ENCODE data around the gene MACROD2. TPM values are rescaled to one million over a fixed set of nuclear protein-coding genes. Genes with fewer than 3 reads are reported as not detected.

Gene MACROD2
- total RNA-seq, 4 donors from 2014 or later = 4.0 to 14.1 (median 10.4) TPM

GRCh38 chr20:14051454-14051853, 56.1 kb downstream of the MACROD2 start:
- Histone ChIP-seq H3K9me3 (no peaks in the 10 kb centered on the region), H3K4me3 (no peak overlapping the region), H3K27me3 (no peaks in the 10 kb centered on the region), H3K27ac (no peak overlapping the region), H3K36me3 (no peaks in the 10 kb centered on the region), H3K4me1 (peaks cover 0 to 8% (median 2%) of the 10 kb centered on the region in 4 donors)
- WGBS, 2 donors = 86 to 87% methylated on average over 1 of the region's 1 CpG
- no peak for DNase-seq (ENCODE audit: low spot score in 2 of 2)
- TF ChIP-seq POLR2A (IDR thresholded peaks at IDR 0.05) = no peak
- no peak for TF ChIP-seq CTCF (IDR thresholded peaks at IDR 0.05)
- TF ChIP-seq EP300 (IDR thresholded peaks at IDR 0.05) = no peak

- peak in 1 of 2 donors; percentile 75 for DNase-seq (ENCODE audit: low spot score in 2 of 2)
- H3K9me3 ChIP-seq = no peaks in the 10 kb centered on the region
- WGBS, 2 donors = 0 to 2% methylated on average over 4 of the region's 4 CpGs
These were observed 59.9 kb downstream of the MACROD2 start for GRCh38 chr20:14055127-14055742.

GRCh38 chr20:14062171-14062570, 66.9 kb downstream of the MACROD2 start:
- no peaks in the 10 kb centered on the region for H3K4me1 ChIP-seq
- H3K27me3 ChIP-seq = no peaks in the 10 kb centered on the region
- H3K27ac ChIP-seq = no peak overlapping the region
- DNase-seq (ENCODE audit: low spot score in 2 of 2) = no peak
- H3K36me3 ChIP-seq = no peaks in the 10 kb centered on the region
- TF ChIP-seq EP300 (IDR thresholded peaks at IDR 0.05) (peak in 1 of 2 donors; percentile 10), CTCF (IDR thresholded peaks at IDR 0.05) (no peak), POLR2A (IDR thresholded peaks at IDR 0.05) (no peak)
- WGBS, 2 donors = 51 to 57% methylated on average over 2 of the region's 2 CpGs
- no peak overlapping the region for H3K4me3 ChIP-seq
- no peaks in the 10 kb centered on the region for H3K9me3 ChIP-seq

More at GRCh38 chr20:14055127-14055742, 59.9 kb downstream of the MACROD2 start:
- Histone ChIP-seq H3K36me3 (no peaks in the 10 kb centered on the region), H3K4me3 (no peak overlapping the region), H3K4me1 (peaks cover 0 to 8% (median 2%) of the 10 kb centered on the region in 4 donors), H3K27ac (no peak overlapping the region), H3K27me3 (no peaks in the 10 kb centered on the region)
- peak; percentile 36 to 59 (median 53) for TF ChIP-seq CTCF (IDR thresholded peaks at IDR 0.05)
- TF ChIP-seq EP300 (IDR thresholded peaks at IDR 0.05) = no peak
- no peak for TF ChIP-seq POLR2A (IDR thresholded peaks at IDR 0.05)

- H3K27me3 ChIP-seq = no peaks in the 10 kb centered on the region
- DNase-seq (ENCODE audit: low spot score in 2 of 2) = no peak
- no peaks in the 10 kb centered on the region for H3K9me3 ChIP-seq
- WGBS, 2 donors = 31 to 35% methylated on average over 1 of the region's 1 CpG
- no peak overlapping the region for H3K27ac ChIP-seq
- TF ChIP-seq CTCF (IDR thresholded peaks at IDR 0.05) (no peak), EP300 (IDR thresholded peaks at IDR 0.05) (no peak), POLR2A (IDR thresholded peaks at IDR 0.05) (no peak)
- H3K4me1 ChIP-seq = no peaks in the 10 kb centered on the region
- no peak overlapping the region for H3K4me3 ChIP-seq
- H3K36me3 ChIP-seq = no peaks in the 10 kb centered on the region
These were observed 67.5 kb downstream of the MACROD2 start for GRCh38 chr20:14062786-14063185.

- DNase-seq (ENCODE audit: low spot score in 2 of 2) = no peak
- no peak overlapping the region for H3K27ac ChIP-seq
- no peak overlapping the region for H3K4me3 ChIP-seq
- H3K36me3 ChIP-seq = no peaks in the 10 kb centered on the region
- no peaks in the 10 kb centered on the region for H3K27me3 ChIP-seq
- no peaks in the 10 kb centered on the region for H3K9me3 ChIP-seq
- H3K4me1 ChIP-seq = no peaks in the 10 kb centered on the region
- WGBS, 2 donors = 84 to 87% methylated on average over 3 of the region's 3 CpGs
- TF ChIP-seq CTCF (IDR thresholded peaks at IDR 0.05) (no peak), EP300 (IDR thresholded peaks at IDR 0.05) (no peak), POLR2A (IDR thresholded peaks at IDR 0.05) (no peak)
These were observed 69.0 kb downstream of the MACROD2 start for GRCh38 chr20:14064333-14064732.

Measured in tibial nerve (tissue), 4 donors.